Neural cell (in vitro differentiated cells): ENCODE data around the gene CYP3A4.
"Not testable (repeated sequence)": the region's sequence is repeated elsewhere in the genome, so short reads cannot be mapped to it uniquely, and the experiment has no call there.

Source experiments
- CTCF ChIP-seq: fragments of 450-650 bp; IDR thresholded peaks from 2 replicates; pipeline ENCODE4 v1.5.1; 2014; ENCODE audit warnings: antibody characterized with exemption, mild to moderate bottlenecking, moderate library complexity; ENCODE audit not compliant: poor library complexity, severe bottlenecking
- EP300 ChIP-seq: fragments of 450-650 bp; conservative IDR thresholded peaks from 2 replicates; pipeline ENCODE4 v1.6.1; 2014; ENCODE audit warnings: antibody characterized with exemption, mild to moderate bottlenecking, moderate library complexity; ENCODE audit not compliant: poor library complexity, severe bottlenecking
- EZH2 ChIP-seq: fragments of 200-600, 300-800 bp; shearing (Covaris generic), sonication (generic); IDR thresholded peaks from 2 replicates; pipeline ENCODE4 v1.6.1; 2014; ENCODE audit warnings: antibody characterized with exemption, low read length, borderline replicate concordance, mild to moderate bottlenecking; ENCODE audit not compliant: insufficient read depth, poor library complexity, severe bottlenecking
- TAF1 ChIP-seq: IDR thresholded peaks from 2 replicates; pipeline ENCODE4 v1.6.1; 2012; ENCODE audit warnings: low read depth

DNA sequence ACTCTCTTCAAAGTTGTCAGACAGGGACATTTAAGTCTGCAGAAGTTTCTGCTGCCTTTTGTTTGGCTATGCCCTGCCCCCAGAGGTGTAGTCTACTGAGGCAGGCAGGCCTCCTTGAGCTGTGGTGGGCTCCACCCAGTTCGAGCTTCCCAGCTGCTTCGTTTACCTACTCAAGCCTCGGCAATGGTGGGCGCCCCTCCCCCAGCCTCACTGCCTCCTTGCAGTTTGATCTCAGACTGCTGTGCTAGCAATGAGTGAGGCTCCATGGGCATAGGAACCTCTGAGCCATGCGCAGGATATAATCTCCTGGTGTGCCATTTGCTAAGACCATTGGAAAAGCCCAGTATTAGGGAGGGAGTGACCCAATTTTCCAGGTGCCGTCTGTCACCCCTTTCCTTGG is 19.1 kb upstream of the CYP3A4 start:
- not testable (repeated sequence) for TF ChIP-seq CTCF, EP300, EZH2, TAF1
